ENCODE results near the gene GRIK4. TPM values are rescaled to one million over a fixed set of nuclear protein-coding genes. Genes with fewer than 3 reads are reported as not detected.

GRIK4 gene
- total RNA-seq, 2 experiments from 2014 or later = 0.06 TPM; not detected in 1

DNA sequence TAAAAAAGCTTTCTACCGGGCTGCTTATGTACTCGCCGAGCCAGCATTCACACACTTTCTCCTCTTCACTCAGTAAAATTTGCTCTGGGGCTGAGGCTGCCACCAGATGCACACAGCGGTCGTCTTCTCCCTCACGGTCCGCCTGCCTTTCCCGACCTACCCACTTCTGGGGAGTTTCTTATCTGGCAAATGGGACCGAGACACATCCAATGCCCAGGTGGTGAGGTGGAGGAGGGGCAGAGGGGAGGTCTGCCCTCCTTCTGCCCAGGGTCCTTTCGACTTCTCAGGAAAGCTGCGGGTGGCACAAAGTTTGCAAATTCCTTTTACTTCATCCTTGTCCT lies 43.9 kb downstream of the GRIK4 start:
- H3K4me1 ChIP-seq (ENCODE audit: insufficient read depth, low read length, poor library complexity, severe bottlenecking) = no peaks in the 10 kb centered on the region
- no peaks in the 10 kb centered on the region for H3K79me2 ChIP-seq (ENCODE audit: insufficient read depth, low read depth, low read length)
- no peak for DNase-seq (ENCODE audit: low spot score)
- H3K9me3 ChIP-seq (ENCODE audit: low read length) = no peaks in the 10 kb centered on the region
- CTCF ChIA-PET (ENCODE audit: unreplicated experiment) = no interaction called here
- TF ChIP-seq, protein P1, sequence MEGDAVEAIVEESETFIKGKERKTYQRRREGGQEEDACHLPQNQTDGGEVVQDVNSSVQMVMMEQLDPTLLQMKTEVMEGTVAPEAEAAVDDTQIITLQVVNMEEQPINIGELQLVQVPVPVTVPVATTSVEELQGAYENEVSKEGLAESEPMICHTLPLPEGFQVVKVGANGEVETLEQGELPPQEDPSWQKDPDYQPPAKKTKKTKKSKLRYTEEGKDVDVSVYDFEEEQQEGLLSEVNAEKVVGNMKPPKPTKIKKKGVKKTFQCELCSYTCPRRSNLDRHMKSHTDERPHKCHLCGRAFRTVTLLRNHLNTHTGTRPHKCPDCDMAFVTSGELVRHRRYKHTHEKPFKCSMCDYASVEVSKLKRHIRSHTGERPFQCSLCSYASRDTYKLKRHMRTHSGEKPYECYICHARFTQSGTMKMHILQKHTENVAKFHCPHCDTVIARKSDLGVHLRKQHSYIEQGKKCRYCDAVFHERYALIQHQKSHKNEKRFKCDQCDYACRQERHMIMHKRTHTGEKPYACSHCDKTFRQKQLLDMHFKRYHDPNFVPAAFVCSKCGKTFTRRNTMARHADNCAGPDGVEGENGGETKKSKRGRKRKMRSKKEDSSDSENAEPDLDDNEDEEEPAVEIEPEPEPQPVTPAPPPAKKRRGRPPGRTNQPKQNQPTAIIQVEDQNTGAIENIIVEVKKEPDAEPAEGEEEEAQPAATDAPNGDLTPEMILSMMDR (conservative IDR thresholded peaks at IDR 0.05; ENCODE audit: low read length) = no peak
- TF ChIP-seq EZH2phosphoT487 (IDR thresholded peaks at IDR 0.05; ENCODE audit: borderline replicate concordance, low read depth, low read length) = no peak
- intact Hi-C loops (cut with micrococcal nuclease; ENCODE audit: unreplicated experiment) = no loop called here
- H3K4me3 ChIP-seq (ENCODE audit: low read depth, low read length, poor library complexity, severe bottlenecking) = no peak overlapping the region
- no peak overlapping the region for H3K27ac ChIP-seq (ENCODE audit: low read depth, low read length, poor library complexity, severe bottlenecking)
- H3K36me3 ChIP-seq (ENCODE audit: insufficient read depth, low read length) = no peaks in the 10 kb centered on the region
- no peak overlapping the region for H2AFZ ChIP-seq (ENCODE audit: low read length)
- BruUV-seq (replicated peaks) = no TSS peak
- H4K20me1 ChIP-seq (ENCODE audit: insufficient read depth, low read length) = no peaks in the 10 kb centered on the region
- POLR2A ChIA-PET = no interaction called here
- no peak overlapping the region for H3K4me2 ChIP-seq (ENCODE audit: low read length)
- no peaks in the 10 kb centered on the region for H3K9me2 ChIP-seq (ENCODE audit: insufficient read depth, low read length)

GRCh38 chr11:120556797-120557196 lies 45.2 kb downstream of the GRIK4 start:
- ChIA-PET CTCF (ENCODE audit: unreplicated experiment) (no interaction called here), POLR2A (no interaction called here)
- Histone ChIP-seq H3K9me2 (ENCODE audit: insufficient read depth, low read length) (no peaks in the 10 kb centered on the region), H3K36me3 (ENCODE audit: insufficient read depth, low read length) (no peaks in the 10 kb centered on the region), H3K79me2 (ENCODE audit: insufficient read depth, low read depth, low read length) (no peaks in the 10 kb centered on the region), H3K4me3 (ENCODE audit: low read depth, low read length, poor library complexity, severe bottlenecking) (no peak overlapping the region), H3K4me1 (ENCODE audit: insufficient read depth, low read length, poor library complexity, severe bottlenecking) (no peaks in the 10 kb centered on the region), H4K20me1 (ENCODE audit: insufficient read depth, low read length) (no peaks in the 10 kb centered on the region), H3K4me2 (ENCODE audit: low read length) (no peak overlapping the region), H3K27ac (ENCODE audit: low read depth, low read length, poor library complexity, severe bottlenecking) (no peak overlapping the region), H3K9me3 (ENCODE audit: low read length) (no peaks in the 10 kb centered on the region), H2AFZ (ENCODE audit: low read length) (no peak overlapping the region)
- DNase-seq (ENCODE audit: low spot score) = no peak
- no TSS peak for BruUV-seq (replicated peaks)
- intact Hi-C loops (cut with micrococcal nuclease; ENCODE audit: unreplicated experiment) = no loop called here
- TF ChIP-seq EZH2phosphoT487 (IDR thresholded peaks at IDR 0.05; ENCODE audit: borderline replicate concordance, low read depth, low read length) = no peak
- TF ChIP-seq, protein P1 (conservative IDR thresholded peaks at IDR 0.05; ENCODE audit: low read length) = no peak

DNA sequence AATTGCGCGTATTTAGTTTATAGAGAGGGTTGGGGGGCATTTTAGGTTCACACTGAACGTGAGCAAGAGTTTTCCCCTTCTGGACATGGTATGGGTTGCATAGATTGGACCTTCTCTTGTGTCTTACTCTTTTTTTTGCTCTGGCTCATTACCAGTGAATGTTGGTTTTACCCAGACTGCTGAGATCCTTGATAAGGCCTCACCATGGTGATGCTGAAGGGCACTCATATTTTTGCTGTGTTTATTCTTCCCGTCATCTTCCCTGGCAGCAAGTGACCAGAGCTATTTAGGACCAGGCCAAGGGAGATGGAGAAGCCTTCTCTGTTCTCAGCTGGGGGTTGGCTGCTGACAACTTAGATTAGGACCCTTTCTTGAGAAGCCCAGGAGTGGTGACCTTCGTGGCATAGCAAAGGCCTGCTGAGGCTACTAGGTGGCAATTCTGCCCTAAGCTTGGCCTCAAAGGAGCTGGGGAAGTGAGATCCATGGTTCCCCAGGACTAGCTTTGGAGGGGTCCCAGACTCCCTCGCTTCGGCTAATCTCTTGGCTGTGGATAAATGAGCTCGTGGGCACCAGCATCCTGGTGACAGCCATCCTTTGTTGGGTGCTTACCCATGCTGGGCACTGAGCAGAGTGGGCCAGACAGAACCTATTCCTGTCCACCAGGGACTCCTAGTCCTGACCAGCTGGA lies 47.3 kb downstream of the GRIK4 start:
- Histone ChIP-seq H3K36me3 (ENCODE audit: insufficient read depth, low read length) (no peaks in the 10 kb centered on the region), H3K4me1 (ENCODE audit: insufficient read depth, low read length, poor library complexity, severe bottlenecking) (no peaks in the 10 kb centered on the region), H3K79me2 (ENCODE audit: insufficient read depth, low read depth, low read length) (no peaks in the 10 kb centered on the region), H4K20me1 (ENCODE audit: insufficient read depth, low read length) (no peaks in the 10 kb centered on the region), H3K4me3 (ENCODE audit: low read depth, low read length, poor library complexity, severe bottlenecking) (no peak overlapping the region), H2AFZ (ENCODE audit: low read length) (no peak overlapping the region), H3K9me3 (ENCODE audit: low read length) (no peaks in the 10 kb centered on the region), H3K4me2 (ENCODE audit: low read length) (no peak overlapping the region), H3K27ac (ENCODE audit: low read depth, low read length, poor library complexity, severe bottlenecking) (no peak overlapping the region), H3K9me2 (ENCODE audit: insufficient read depth, low read length) (no peaks in the 10 kb centered on the region)
- BruUV-seq (replicated peaks) = no TSS peak
- TF ChIP-seq EZH2phosphoT487 (IDR thresholded peaks at IDR 0.05; ENCODE audit: borderline replicate concordance, low read depth, low read length) = no peak
- TF ChIP-seq, protein P1 (conservative IDR thresholded peaks at IDR 0.05; ENCODE audit: low read length) = no peak
- DNase-seq (ENCODE audit: low spot score) = no peak
- intact Hi-C loops (cut with micrococcal nuclease; ENCODE audit: unreplicated experiment) = no loop called here
- ChIA-PET CTCF (ENCODE audit: unreplicated experiment) (interaction anchor here (0.6 kb wide), 1 partner anchor 461 kb away, joined by 4 read pairs; no protein-coding TSS in a partner anchor), POLR2A (interaction anchor here (0.6 kb wide), 1 partner anchor 367 kb away, joined by 3 read pairs; no protein-coding TSS in a partner anchor)

All from OCI-LY7 (cell line).